SK-N-SH (cell line): ENCODE results near the gene POT1.

Experiments used
- EZH2phosphoT487 ChIP-seq: fragments of 200-600 bp; sonication (generic); IDR thresholded peaks from 2 replicates; pipeline ENCODE4 v1.6.1; 2017; ENCODE audit warnings: low read depth, mixed run types, mild to moderate bottlenecking, antibody characterized with exemption, moderate library complexity, borderline replicate concordance
- POLR2AphosphoS5 ChIP-seq: IDR thresholded peaks from 2 replicates; pipeline ENCODE4 v1.6.1; 2012; ENCODE audit warnings: low read depth, low read length
- RFX5 ChIP-seq: IDR thresholded peaks from 2 replicates; pipeline ENCODE4 v1.6.1; 2012; ENCODE audit warnings: mild to moderate bottlenecking, improper control_type of control experiment, low read length
- TEAD4 ChIP-seq: IDR thresholded peaks from 2 replicates; pipeline ENCODE4 v1.4.0; 2012; ENCODE audit warnings: mild to moderate bottlenecking, borderline replicate concordance; ENCODE audit not compliant: insufficient read depth
- TF ChIP-seq, protein P1 (sequence below): IDR thresholded peaks from 2 replicates; pipeline ENCODE4 v1.4.0; 2012; ENCODE audit warnings: low read depth
- TF ChIP-seq, protein P2 (sequence below): fragments of 200-600 bp; sonication (generic); IDR thresholded peaks from 2 replicates; pipeline ENCODE4 v1.6.1; 2017; ENCODE audit warnings: antibody characterized with exemption, mild to moderate bottlenecking, moderate library complexity

DNA sequence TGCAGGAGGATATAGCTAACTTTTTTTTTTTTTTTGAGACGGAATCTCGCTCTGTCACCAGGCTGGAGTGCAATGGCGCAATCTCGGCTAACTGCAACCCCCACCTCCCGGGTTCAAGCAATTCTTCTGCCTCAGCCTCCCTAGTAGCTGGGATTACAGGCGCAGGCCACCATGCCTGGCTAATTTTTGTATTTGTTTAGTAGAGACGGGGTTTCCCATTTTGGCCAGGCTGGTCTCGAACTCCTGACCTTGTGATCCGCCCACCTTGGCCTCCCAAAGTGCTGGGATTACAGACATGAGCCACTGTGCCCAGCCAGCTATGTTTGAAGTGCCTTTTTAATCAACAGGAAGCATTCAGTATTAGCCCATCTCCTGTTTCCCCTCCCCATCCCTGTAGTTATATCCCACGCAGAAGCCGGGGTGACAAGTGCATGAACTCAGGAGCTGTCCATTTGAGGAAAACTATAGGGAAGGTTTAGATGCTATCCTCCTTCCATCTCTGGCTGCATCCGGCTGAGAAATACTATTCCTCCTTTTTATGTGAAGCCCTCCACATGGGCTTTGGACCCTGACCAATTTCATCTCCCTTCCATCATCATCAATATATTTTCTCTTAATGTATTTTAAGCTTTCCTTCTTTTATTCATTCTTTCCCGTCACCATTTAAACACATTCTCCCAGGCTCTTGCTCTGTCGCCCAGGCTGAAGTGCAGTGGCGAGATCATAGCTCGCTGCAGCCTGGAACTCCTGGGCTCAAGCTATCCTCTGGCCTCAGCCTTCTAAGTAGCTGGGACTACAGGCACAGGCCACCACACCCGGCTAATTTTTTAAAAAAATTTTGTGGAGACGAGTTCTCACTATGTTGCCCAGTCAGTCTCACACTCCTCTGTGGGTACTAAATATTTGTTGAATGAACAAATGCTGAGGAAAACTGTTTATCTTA is 1.3 kb upstream of the POT1 start:
- TF ChIP-seq, protein P1, sequence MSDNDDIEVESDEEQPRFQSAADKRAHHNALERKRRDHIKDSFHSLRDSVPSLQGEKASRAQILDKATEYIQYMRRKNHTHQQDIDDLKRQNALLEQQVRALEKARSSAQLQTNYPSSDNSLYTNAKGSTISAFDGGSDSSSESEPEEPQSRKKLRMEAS = no peak
- TF ChIP-seq, protein P2, sequence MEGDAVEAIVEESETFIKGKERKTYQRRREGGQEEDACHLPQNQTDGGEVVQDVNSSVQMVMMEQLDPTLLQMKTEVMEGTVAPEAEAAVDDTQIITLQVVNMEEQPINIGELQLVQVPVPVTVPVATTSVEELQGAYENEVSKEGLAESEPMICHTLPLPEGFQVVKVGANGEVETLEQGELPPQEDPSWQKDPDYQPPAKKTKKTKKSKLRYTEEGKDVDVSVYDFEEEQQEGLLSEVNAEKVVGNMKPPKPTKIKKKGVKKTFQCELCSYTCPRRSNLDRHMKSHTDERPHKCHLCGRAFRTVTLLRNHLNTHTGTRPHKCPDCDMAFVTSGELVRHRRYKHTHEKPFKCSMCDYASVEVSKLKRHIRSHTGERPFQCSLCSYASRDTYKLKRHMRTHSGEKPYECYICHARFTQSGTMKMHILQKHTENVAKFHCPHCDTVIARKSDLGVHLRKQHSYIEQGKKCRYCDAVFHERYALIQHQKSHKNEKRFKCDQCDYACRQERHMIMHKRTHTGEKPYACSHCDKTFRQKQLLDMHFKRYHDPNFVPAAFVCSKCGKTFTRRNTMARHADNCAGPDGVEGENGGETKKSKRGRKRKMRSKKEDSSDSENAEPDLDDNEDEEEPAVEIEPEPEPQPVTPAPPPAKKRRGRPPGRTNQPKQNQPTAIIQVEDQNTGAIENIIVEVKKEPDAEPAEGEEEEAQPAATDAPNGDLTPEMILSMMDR = no peak
- TF ChIP-seq EZH2phosphoT487 = no peak
- TF ChIP-seq POLR2AphosphoS5 = no peak
- no peak for TF ChIP-seq RFX5
- TF ChIP-seq TEAD4 = no peak
